ENCODE measurements around the gene PDE6B. TPM values are rescaled to one million over a fixed set of nuclear protein-coding genes. Genes with fewer than 3 reads are reported as not detected.
"Not testable (repeated sequence)": the region's sequence is repeated elsewhere in the genome, so short reads cannot be mapped to it uniquely, and the experiment has no call there.

PDE6B gene
- total RNA-seq, 4 donors from 2014 or later = 0.60 to 2.5 (median 0.95) TPM; not detected in 1

DNA sequence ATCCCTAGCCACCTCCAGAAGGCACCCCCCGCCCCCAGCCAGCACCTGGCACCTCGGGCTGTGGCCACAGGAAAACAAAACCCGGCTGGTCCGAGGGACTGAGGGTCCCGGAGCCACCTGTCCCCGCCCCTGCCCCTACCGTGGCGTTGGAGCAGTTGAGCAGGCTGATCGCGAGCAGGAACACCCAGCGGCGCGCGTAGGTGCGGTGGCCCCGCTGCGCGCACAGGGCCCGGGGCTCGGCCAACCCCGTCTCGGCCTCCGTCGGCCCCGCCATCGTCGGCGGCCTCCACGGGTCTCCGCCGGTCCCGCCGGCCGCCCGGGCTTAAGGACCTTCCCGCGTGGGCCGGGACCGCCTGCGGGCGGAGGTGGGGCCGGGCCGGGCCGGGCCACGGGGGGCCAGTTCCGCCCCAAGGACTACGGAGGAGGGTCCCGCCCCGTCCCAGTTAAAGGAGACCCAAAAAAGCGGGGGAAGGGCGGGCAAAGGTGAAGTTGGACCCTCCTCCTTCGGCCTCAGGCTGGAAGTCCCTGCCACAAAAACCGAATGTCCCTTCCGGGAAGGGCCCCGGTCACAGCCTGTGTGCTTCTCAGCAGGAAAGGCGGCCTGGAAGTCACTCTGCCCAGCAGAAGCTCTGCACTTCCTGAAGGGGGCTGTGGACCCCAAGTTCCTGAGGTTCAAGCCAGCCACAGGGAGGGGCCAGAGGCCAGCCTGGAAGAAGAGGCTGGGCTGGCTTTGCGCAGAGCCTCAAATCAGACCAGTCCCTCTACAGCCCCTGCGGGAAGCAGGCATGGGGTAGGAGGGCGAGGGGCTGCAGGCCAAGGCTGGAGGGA, 63.7 kb downstream of the PDE6B start, which contains the start of gene SLC49A3:
Gene SLC49A3, minus strand, starts transcription at position 298 of the 828 bp plus-strand sequence. Its CDS starts 24 bp downstream, at position 274.
- TF ChIP-seq, protein P1, sequence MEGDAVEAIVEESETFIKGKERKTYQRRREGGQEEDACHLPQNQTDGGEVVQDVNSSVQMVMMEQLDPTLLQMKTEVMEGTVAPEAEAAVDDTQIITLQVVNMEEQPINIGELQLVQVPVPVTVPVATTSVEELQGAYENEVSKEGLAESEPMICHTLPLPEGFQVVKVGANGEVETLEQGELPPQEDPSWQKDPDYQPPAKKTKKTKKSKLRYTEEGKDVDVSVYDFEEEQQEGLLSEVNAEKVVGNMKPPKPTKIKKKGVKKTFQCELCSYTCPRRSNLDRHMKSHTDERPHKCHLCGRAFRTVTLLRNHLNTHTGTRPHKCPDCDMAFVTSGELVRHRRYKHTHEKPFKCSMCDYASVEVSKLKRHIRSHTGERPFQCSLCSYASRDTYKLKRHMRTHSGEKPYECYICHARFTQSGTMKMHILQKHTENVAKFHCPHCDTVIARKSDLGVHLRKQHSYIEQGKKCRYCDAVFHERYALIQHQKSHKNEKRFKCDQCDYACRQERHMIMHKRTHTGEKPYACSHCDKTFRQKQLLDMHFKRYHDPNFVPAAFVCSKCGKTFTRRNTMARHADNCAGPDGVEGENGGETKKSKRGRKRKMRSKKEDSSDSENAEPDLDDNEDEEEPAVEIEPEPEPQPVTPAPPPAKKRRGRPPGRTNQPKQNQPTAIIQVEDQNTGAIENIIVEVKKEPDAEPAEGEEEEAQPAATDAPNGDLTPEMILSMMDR (IDR thresholded peaks at IDR 0.05) = no peak
- TF ChIP-seq POLR2A (IDR thresholded peaks at IDR 0.05) = no peak
- TF ChIP-seq POLR2AphosphoS5 (IDR thresholded peaks at IDR 0.05) = no peak
- TF ChIP-seq EP300 (IDR thresholded peaks at IDR 0.05; ENCODE audit: low read depth) = no peak
- in situ Hi-C loops (cut with MboI; ENCODE audit: low pct_ligation_motif_present in 1 of 4, low pct_unique_long_range_greater_than_20kb in 1 of 4, low sequenced_read_pairs in 3 of 4) (no loop called here), intact Hi-C loops (cut with DNase I; ENCODE audit: low total_unique reads) (no loop called here)
- Histone ChIP-seq H3K36me3 (no peaks in the 10 kb centered on the region), H3K4me3 (peak within 1 kb of the TSS; percentile 12 to 47 (median 38)), H3K27ac (peak within 1 kb of the TSS; percentile 76 to 87 (median 78)), H3K27me3 (no peaks in the 10 kb centered on the region), H3K9me3 (no peaks in the 10 kb centered on the region), H3K4me1 (peaks cover 16 to 35% (median 33%) of the 10 kb centered on the region in 4 donors)
- WGBS, 2 donors (ENCODE audit: low coverage in 1 of 2) = 28% methylated on average over 23 of the region's 59 CpGs; no CpG with 5 or more reads in 1 of the 2 donors
- DNase-seq = peak; percentile 43

DNA sequence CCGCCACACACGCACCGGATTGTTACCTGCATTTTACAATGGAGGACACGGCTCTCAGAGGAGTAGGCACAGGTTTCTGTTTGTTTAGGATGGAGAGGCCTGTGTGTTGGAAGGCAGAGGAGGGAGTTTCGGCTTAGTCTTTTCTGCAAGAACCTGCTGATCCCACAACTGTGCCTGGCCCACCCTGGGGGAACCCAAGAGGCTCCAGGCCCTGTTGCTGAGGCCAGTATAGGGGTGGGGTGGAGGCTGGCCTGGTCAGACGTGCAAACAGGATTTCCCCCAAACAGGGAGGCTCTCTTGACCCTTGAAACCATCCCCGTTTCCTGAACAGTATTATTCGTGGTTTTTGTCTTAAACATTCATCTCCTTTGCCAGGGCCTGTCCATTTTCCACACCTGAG, 64.3 kb downstream of the PDE6B start:
- no peak for DNase-seq
- Histone ChIP-seq H3K36me3 (no peaks in the 10 kb centered on the region), H3K4me1 (peaks cover 16 to 34% (median 32%) of the 10 kb centered on the region in 4 donors), H3K4me3 (peak overlapping the region in 3 of 4 donors; percentile 37 to 47 (median 40)), H3K27ac (peak overlapping the region; percentile 76 to 87 (median 78)), H3K27me3 (no peaks in the 10 kb centered on the region), H3K9me3 (no peaks in the 10 kb centered on the region)
- WGBS, 2 donors (ENCODE audit: low coverage in 1 of 2) = 62 to 73% methylated on average over 2 to 8 of the region's 8 CpGs
- in situ Hi-C loops (cut with MboI; ENCODE audit: low pct_ligation_motif_present in 1 of 4, low pct_unique_long_range_greater_than_20kb in 1 of 4, low sequenced_read_pairs in 3 of 4) = no loop called here
- intact Hi-C loops (cut with DNase I; ENCODE audit: low total_unique reads) = no loop called here
- TF ChIP-seq EP300 (IDR thresholded peaks at IDR 0.05; ENCODE audit: low read depth) (no peak), POLR2AphosphoS5 (IDR thresholded peaks at IDR 0.05) (no peak), POLR2A (IDR thresholded peaks at IDR 0.05) (no peak)
- TF ChIP-seq, protein P1 (IDR thresholded peaks at IDR 0.05) = no peak

DNA sequence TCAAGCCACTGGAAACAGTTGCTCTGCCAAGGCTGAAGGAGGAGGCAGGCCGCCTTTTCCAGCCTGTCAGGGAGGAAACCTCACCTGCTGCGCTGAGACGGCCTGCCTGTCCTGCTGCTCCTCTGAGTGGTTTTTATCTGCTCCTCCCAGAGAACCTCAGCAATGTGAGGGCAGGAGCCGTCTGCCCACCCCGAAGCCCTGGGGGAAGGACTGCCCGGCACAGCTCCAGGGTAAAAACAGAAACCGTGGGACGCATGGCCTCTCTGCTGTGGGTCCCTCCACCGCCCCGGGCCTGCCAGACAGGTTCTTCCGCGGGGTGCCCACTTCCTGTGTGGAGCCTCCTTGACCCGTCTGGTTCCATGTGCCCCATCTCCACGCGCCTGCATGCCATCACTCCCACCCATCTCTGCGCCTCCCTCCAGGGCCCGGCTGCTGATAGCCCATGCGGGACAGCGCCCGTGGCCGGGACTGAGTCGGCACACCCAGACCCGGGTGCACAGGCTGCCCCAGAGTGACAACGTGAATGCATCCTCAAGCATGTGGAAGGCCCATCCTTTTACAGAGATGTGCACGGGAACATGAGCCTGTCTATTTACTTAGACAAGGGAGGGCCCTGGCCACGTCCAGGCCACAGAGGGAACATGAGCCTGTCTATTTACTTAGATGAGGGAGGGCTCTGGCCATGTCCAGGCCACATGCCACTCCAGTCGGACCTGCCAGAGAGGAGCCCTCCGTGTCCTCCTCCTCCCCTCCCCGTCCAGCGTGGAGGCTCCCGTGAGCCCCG, 67.6 kb downstream of the PDE6B start:
- Histone ChIP-seq H3K36me3 (no peaks in the 10 kb centered on the region), H3K4me1 (peaks cover 7 to 19% (median 17%) of the 10 kb centered on the region in 4 donors), H3K9me3 (no peaks in the 10 kb centered on the region), H3K27ac (no peak overlapping the region), H3K27me3 (no peaks in the 10 kb centered on the region), H3K4me3 (no peak overlapping the region)
- intact Hi-C loops (cut with DNase I; ENCODE audit: low total_unique reads) = no loop called here
- no peak for DNase-seq
- in situ Hi-C loops (cut with MboI; ENCODE audit: low pct_ligation_motif_present in 1 of 4, low pct_unique_long_range_greater_than_20kb in 1 of 4, low sequenced_read_pairs in 3 of 4) = no loop called here
- WGBS, 2 donors (ENCODE audit: low coverage in 1 of 2) = 82% methylated on average over 32 of the region's 32 CpGs; no CpG with 5 or more reads in 1 of the 2 donors
- TF ChIP-seq POLR2AphosphoS5 (IDR thresholded peaks at IDR 0.05) (no peak), POLR2A (IDR thresholded peaks at IDR 0.05) (no peak), EP300 (IDR thresholded peaks at IDR 0.05; ENCODE audit: low read depth) (no peak)
- TF ChIP-seq, protein P1 (IDR thresholded peaks at IDR 0.05) = no peak

DNA sequence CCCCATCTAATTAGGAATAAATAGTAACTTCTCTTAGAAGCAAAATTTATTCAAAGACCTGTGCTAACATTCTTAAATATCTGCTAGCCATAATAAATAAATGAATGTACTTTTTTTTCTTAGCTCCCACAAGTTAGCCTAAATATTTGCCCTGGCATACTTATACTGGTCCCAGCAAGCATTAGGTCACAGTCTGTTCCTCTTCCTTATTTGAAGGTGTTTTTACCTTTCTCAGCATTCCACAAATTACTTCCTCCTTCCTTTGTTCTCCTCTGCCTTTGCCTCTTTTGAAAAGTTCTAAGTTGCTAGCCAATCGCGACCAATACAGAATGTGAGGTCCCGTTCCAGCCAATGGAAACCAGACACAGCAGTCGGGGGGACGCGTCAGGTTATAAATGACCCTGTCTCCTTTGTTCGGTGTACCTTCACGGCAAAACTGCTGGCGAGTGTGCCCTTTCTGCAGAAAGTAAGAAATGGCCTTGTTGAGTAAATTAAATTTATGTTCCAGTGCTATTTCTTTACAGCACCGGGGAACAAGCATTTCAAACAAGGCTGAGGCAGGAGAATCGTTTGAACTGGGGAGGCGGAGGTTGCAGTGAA, 69.1 kb downstream of the PDE6B start:
- H3K27ac ChIP-seq; H3K36me3 ChIP-seq; in situ Hi-C loops (cut with MboI; ENCODE audit: low pct_ligation_motif_present in 1 of 4, low pct_unique_long_range_greater_than_20kb in 1 of 4, low sequenced_read_pairs in 3 of 4); H3K4me3 ChIP-seq; H3K4me1 ChIP-seq; H3K9me3 ChIP-seq; intact Hi-C loops (cut with DNase I; ENCODE audit: low total_unique reads); DNase-seq; H3K27me3 ChIP-seq: not testable (repeated sequence)
- WGBS, 2 donors (ENCODE audit: low coverage in 1 of 2) = 74 to 86% methylated on average over 4 to 12 of the region's 12 CpGs
